CD4-positive, alpha-beta T cell (primary cell): Measurements from ENCODE around the gene FAM227B. TPM values are rescaled to one million over a fixed set of nuclear protein-coding genes. Genes with fewer than 3 reads are reported as not detected.

Experiments used
- ATAC-seq: fragments of 200-7000 bp; cut with Tn5 transposase; one replicate; pipeline ENCODE4 v1.10.0; 2022; ENCODE audit warnings: mild to moderate bottlenecking; ENCODE audit not compliant: poor library complexity
- CTCF ChIA-PET: fragments of 350-600 bp; sonication (Branson Sonifier 250); formaldehyde crosslinking; loops from one replicate; lab custom pipeline; 2021; ENCODE audit warnings: antibody characterized with exemption, inconsistent platforms; lab: Charles Lee
- POLR2A ChIA-PET: fragments of 350-600 bp; sonication (Branson Sonifier 250); formaldehyde crosslinking; loops from one replicate; lab custom pipeline; 2021; ENCODE audit warnings: antibody characterized with exemption, inconsistent platforms; lab: Charles Lee
- DNase-seq, 14 experiments: peaks; one replicate each; pipeline ENCODE4 v3.0.0-alpha.2; 2013 to 2020; ENCODE audit warnings: mixed read lengths in 2 of 14
- H3K27ac ChIP-seq, 2 donors: one replicate each; pipeline versions ENCODE4 v1.5.1 to v1.7.0; 2013; ENCODE audit warnings: low read length in 2 of 2, low read depth in 1 of 2, mild to moderate bottlenecking in 1 of 2
- H3K27me3 ChIP-seq, 2 experiments: 1 replicate in 1 of 2; 2 replicates in 1 of 2; pipeline versions ENCODE4 v1.6.1 to v1.7.0; 2013; ENCODE audit warnings: low read length in 2 of 2, control low read depth in 1 of 2, mild to moderate bottlenecking in 1 of 2, moderate library complexity in 1 of 2; ENCODE audit not compliant: insufficient read depth in 2 of 2, control insufficient read depth in 1 of 2
- H3K36me3 ChIP-seq: one replicate; pipeline ENCODE4 v1.6.1; 2013; ENCODE audit warnings: low read length, control low read depth; ENCODE audit not compliant: insufficient read depth
- H3K4me1 ChIP-seq: one replicate; pipeline ENCODE4 v1.6.1; 2013; ENCODE audit warnings: low read length, control low read depth; ENCODE audit not compliant: insufficient read depth
- H3K4me3 ChIP-seq: one replicate; pipeline ENCODE4 v1.5.1; 2013; ENCODE audit warnings: mild to moderate bottlenecking, low read length, moderate library complexity
- H3K9me3 ChIP-seq, 2 experiments: 1 replicate in 1 of 2; 2 replicates in 1 of 2; pipeline versions ENCODE4 v1.6.1 to v1.7.0; 2013; ENCODE audit warnings: low read length in 2 of 2, mild to moderate bottlenecking in 2 of 2, control low read depth in 1 of 2, moderate library complexity in 1 of 2; ENCODE audit not compliant: control insufficient read depth in 1 of 2, insufficient read depth in 1 of 2
- H3K27ac Mint-ChIP-seq: one replicate; pipeline ENCODE4 v1.8.0; 2020; ENCODE audit warnings: mixed read lengths
- H3K27me3 Mint-ChIP-seq: one replicate; pipeline ENCODE4 v1.8.0; 2021; ENCODE audit warnings: mixed read lengths
- H3K36me3 Mint-ChIP-seq: one replicate; pipeline ENCODE4 v1.8.0; 2021; ENCODE audit warnings: low read depth, mixed read lengths
- H3K4me1 Mint-ChIP-seq: one replicate; pipeline ENCODE4 v1.8.0; 2021; ENCODE audit warnings: low read depth, mixed read lengths
- H3K4me3 Mint-ChIP-seq: one replicate; pipeline ENCODE4 v1.8.0; 2020; ENCODE audit warnings: mild to moderate bottlenecking, mixed read lengths
- H3K9me3 Mint-ChIP-seq: one replicate; pipeline ENCODE4 v1.8.0; 2020; ENCODE audit warnings: mixed read lengths
- intact Hi-C, 2 experiments: fragments of 100-400 bp; cut with DNase I in 1 of 2; cut with micrococcal nuclease in 1 of 2; formaldehyde crosslinking; loops; one replicate each; pipeline versions ENCODE4 v1.15.1 to v1.9.0; 2023 to 2025; cut with DNase I, micrococcal nuclease
- total RNA-seq, 174 experiments: library from RNA in 2 of 174; stranded (reverse) in 2 of 174; gene quantifications; one replicate each; pipeline ENCODE4 v1.2.3 and lab custom pipeline; 2021 to 2026
- TF ChIP-seq, protein P1 (sequence below): fragments of 200-600 bp; IDR thresholded peaks from one replicate; pipeline ENCODE4 v1.8.0; 2022; ENCODE audit warnings: antibody characterized with exemption, mild to moderate bottlenecking

Gene FAM227B
- total RNA-seq, 2 experiments from 2014 or later = 3.0 to 4.4 TPM

DNA sequence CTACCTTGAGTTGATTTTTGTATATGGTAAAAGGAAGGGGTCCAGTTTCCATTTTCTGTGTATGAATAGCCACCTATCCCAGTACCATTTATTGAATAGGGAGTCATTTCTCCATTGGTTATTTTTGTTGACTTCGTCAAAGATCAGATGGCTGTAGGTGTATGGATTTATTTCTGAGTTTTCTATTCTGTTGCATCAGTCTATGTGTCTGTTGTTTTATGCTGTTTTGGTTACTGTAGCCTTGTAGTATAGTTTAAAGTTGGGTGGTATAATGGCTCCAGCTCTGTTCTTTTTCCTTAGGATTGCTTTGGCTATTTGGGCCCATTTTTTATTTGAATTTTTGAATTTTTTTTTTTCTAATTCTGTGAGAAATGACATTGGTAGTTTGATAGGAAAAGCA is 323.0 kb downstream of the FAM227B start:
- H3K27ac Mint-ChIP-seq = no peak overlapping the region
- no peaks in the 10 kb centered on the region for H3K27me3 Mint-ChIP-seq
- Histone ChIP-seq H3K27ac (no peak overlapping the region), H3K4me3 (no peak overlapping the region), H3K9me3 (no peaks in the 10 kb centered on the region), H3K27me3 (no peaks in the 10 kb centered on the region), H3K36me3 (peaks cover 25% of the 10 kb centered on the region), H3K4me1 (no peaks in the 10 kb centered on the region)
- peaks cover 94% of the 10 kb centered on the region for H3K36me3 Mint-ChIP-seq
- TF ChIP-seq, protein P1, sequence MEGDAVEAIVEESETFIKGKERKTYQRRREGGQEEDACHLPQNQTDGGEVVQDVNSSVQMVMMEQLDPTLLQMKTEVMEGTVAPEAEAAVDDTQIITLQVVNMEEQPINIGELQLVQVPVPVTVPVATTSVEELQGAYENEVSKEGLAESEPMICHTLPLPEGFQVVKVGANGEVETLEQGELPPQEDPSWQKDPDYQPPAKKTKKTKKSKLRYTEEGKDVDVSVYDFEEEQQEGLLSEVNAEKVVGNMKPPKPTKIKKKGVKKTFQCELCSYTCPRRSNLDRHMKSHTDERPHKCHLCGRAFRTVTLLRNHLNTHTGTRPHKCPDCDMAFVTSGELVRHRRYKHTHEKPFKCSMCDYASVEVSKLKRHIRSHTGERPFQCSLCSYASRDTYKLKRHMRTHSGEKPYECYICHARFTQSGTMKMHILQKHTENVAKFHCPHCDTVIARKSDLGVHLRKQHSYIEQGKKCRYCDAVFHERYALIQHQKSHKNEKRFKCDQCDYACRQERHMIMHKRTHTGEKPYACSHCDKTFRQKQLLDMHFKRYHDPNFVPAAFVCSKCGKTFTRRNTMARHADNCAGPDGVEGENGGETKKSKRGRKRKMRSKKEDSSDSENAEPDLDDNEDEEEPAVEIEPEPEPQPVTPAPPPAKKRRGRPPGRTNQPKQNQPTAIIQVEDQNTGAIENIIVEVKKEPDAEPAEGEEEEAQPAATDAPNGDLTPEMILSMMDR = no peak
- CTCF ChIA-PET = no interaction called here
- ATAC-seq = no peak
- intact Hi-C loops = no loop called here
- DNase-seq = no peak
- H3K4me3 Mint-ChIP-seq = no peak overlapping the region
- H3K4me1 Mint-ChIP-seq = peaks cover 26% of the 10 kb centered on the region
- POLR2A ChIA-PET = no interaction called here
- H3K9me3 Mint-ChIP-seq = no peaks in the 10 kb centered on the region

DNA sequence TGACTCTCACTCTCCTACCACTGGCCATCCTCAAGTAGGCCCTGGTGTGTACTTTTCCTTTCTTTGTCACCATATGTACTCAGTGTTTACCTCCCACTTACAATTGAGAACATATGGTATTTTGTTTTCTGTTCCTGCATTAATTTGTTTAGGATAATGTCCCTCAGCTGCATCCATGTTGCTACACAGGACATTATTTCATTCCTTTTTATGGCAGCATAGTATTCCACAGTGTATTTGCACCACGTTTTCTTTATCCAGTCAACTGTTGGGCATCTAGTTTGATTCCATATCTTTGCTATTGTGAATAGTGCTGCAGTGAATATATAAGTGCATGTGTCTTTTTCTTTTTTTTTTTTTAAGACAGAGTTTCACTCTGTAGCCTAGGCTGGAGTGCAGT is 324.4 kb downstream of the FAM227B start:
- no peak for ATAC-seq
- H3K4me1 Mint-ChIP-seq = peaks cover 26% of the 10 kb centered on the region
- H3K4me3 Mint-ChIP-seq = no peak overlapping the region
- no peak overlapping the region for H3K27ac Mint-ChIP-seq
- Histone ChIP-seq H3K27me3 (no peaks in the 10 kb centered on the region), H3K9me3 (no peaks in the 10 kb centered on the region), H3K27ac (no peak overlapping the region), H3K4me3 (no peak overlapping the region), H3K4me1 (no peaks in the 10 kb centered on the region), H3K36me3 (peaks cover 38% of the 10 kb centered on the region)
- DNase-seq = no peak
- H3K36me3 Mint-ChIP-seq = peaks cover 96% of the 10 kb centered on the region
- ChIA-PET CTCF (no interaction called here), POLR2A (no interaction called here)
- TF ChIP-seq, protein P1 = no peak
- no peaks in the 10 kb centered on the region for H3K9me3 Mint-ChIP-seq
- intact Hi-C loops = no loop called here
- no peaks in the 10 kb centered on the region for H3K27me3 Mint-ChIP-seq

DNA sequence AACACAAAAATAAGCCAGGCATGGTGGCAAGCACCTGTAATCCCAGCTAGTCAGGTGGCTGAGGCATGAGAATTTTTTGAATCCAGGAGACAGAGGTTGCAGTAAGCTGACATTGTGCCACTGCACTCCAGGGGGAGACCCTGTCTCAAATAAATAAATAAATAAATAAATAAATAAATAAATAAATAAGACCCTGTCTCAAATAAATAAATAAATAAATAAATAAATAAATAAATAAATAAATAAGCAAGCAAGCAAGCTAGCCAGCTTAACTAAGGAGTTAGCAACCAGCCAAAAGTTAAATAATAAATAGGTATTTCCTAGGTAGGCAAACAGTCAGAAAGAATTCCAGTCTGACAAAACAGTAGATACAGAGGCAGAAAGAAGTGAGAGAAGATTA is 326.7 kb downstream of the FAM227B start:
- CTCF ChIA-PET = no interaction called here
- no peak overlapping the region for H3K4me3 Mint-ChIP-seq
- Histone ChIP-seq H3K4me1 (no peaks in the 10 kb centered on the region), H3K27me3 (no peaks in the 10 kb centered on the region), H3K36me3 (peaks cover 43% of the 10 kb centered on the region), H3K4me3 (no peak overlapping the region), H3K9me3 (no peaks in the 10 kb centered on the region), H3K27ac (no peak overlapping the region)
- H3K27me3 Mint-ChIP-seq = no peaks in the 10 kb centered on the region
- intact Hi-C loops = no loop called here
- TF ChIP-seq, protein P1 = no peak
- H3K9me3 Mint-ChIP-seq = no peaks in the 10 kb centered on the region
- no peak for ATAC-seq
- no peak overlapping the region for H3K27ac Mint-ChIP-seq
- H3K36me3 Mint-ChIP-seq = peaks cover 93% of the 10 kb centered on the region
- H3K4me1 Mint-ChIP-seq = peaks cover 11% of the 10 kb centered on the region
- no peak for DNase-seq
- POLR2A ChIA-PET = no interaction called here
